Fibroblast of villous mesenchyme (primary cell): ENCODE results near the gene ECHS1. TPM values are rescaled to one million over a fixed set of nuclear protein-coding genes. Genes with fewer than 3 reads are reported as not detected.

Experiments
- DNase-seq: peaks from one replicate; pipeline ENCODE4 v3.0.0-alpha.2; 2010; ENCODE audit warnings: low read depth
- H3K4me3 ChIP-seq: 2 replicates; pipeline ENCODE4 v1.5.1; 2011; ENCODE audit warnings: low read depth, mild to moderate bottlenecking, low read length
- total RNA-seq: library from RNA; depleted of rRNA; stranded (reverse); fragments of >200 nt; gene quantifications from 2 replicates; pipeline ENCODE4 v1.2.3, GENCODE V29; 2012
- TF ChIP-seq, protein P1 (sequence below): IDR thresholded peaks from 2 replicates; pipeline ENCODE4 v1.5.1; 2012; ENCODE audit warnings: low read depth, mild to moderate bottlenecking, low read length; ENCODE audit not compliant: insufficient read depth

The ECHS1 gene
- total RNA-seq, 1 donor = 59.6 TPM

DNA sequence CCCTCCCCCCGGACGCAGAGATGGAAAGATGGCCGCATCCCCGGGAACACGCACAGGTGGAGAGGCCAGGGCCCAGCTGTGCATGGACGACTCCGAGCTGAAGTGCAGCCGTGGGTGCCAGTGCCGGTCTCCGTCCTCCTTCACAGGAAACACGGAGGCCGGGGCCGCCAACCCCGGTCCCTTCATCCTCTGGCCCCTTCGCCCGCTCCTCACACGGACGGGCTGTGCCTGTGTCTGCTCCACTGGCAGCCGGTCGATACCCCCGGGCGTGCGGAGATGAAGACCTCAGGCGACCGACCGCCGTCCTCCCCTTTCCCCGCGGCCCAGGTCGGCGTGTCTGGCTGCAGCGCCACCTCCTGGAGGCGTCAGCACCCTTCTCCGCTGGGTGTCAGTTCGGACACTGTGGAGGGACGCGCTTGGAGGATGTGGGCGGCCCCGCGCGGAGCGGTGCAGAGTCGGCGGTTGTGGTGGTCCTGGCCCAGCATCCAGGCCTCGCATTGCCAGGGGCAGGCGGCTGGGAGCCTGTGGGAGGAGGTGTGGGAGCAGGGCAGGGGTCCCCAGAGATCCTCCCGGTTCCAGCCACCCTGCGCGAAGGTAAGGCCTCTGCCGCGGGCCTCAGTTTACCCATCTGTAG, 54.5 kb downstream of the ECHS1 start:
- peak; percentile 58 for DNase-seq
- peak overlapping the region; percentile 57 for H3K4me3 ChIP-seq
- TF ChIP-seq, protein P1, sequence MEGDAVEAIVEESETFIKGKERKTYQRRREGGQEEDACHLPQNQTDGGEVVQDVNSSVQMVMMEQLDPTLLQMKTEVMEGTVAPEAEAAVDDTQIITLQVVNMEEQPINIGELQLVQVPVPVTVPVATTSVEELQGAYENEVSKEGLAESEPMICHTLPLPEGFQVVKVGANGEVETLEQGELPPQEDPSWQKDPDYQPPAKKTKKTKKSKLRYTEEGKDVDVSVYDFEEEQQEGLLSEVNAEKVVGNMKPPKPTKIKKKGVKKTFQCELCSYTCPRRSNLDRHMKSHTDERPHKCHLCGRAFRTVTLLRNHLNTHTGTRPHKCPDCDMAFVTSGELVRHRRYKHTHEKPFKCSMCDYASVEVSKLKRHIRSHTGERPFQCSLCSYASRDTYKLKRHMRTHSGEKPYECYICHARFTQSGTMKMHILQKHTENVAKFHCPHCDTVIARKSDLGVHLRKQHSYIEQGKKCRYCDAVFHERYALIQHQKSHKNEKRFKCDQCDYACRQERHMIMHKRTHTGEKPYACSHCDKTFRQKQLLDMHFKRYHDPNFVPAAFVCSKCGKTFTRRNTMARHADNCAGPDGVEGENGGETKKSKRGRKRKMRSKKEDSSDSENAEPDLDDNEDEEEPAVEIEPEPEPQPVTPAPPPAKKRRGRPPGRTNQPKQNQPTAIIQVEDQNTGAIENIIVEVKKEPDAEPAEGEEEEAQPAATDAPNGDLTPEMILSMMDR = peak; percentile 79

DNA sequence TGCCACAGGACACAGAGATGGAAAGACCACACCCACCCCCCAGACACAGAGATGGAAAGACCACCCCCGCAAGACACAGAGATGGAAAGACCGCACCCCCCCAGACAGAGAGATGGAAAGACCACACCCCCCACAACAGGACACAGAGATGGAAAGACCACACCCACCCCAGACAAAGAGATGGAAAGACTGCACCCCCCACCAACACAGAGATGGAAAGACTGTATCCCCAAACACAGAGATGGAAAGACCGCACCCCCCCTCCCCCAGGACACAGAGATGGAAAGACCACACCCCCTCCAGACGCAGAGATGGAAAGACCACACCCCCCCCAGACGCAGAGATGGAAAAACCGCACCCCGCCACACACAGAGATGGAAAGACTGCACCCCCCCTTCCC, 56.4 kb downstream of the ECHS1 start:
- TF ChIP-seq, protein P1 = no peak
- DNase-seq = no peak
- H3K4me3 ChIP-seq = no peak overlapping the region

DNA sequence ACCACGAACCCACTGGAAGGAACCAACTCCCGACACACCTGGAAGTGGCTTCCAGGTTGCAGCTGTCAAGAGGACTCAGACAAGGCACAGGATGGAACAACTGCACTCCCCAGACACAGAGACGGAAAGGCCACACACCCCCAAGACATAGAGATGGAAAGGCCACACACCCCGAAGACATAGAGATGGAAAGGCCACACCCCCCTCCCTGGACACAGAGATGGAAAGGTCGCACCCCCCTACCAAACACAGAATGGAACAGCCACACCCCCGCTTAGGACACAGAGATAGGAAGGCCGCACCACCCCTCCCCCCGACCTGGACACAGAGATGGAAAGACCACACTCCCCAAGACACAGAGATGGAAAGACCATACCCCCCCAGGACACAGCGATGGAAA, 56.9 kb downstream of the ECHS1 start:
- no peak for DNase-seq
- TF ChIP-seq, protein P1 = no peak
- H3K4me3 ChIP-seq = no peak overlapping the region

DNA sequence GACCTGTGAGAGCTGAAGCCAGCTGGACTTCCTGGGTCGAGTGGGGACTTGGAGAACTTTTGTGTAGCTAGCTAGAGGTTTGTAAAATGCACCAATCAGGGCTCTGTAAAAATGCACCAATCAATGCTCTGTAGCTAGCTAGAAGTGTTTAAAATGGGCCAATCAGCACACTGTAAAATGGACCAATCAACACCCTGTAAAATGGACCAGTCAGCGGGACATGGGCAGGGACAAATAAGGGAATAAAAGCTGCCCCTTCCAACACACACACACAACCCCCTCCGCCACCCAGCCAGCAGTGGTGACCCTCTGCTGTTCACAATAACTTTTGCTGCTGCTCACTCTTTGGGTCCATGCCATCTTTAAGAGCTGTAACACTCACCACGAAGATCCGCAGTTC, 57.3 kb downstream of the ECHS1 start:
- no peak overlapping the region for H3K4me3 ChIP-seq
- TF ChIP-seq, protein P1 = no peak
- no peak for DNase-seq

DNA sequence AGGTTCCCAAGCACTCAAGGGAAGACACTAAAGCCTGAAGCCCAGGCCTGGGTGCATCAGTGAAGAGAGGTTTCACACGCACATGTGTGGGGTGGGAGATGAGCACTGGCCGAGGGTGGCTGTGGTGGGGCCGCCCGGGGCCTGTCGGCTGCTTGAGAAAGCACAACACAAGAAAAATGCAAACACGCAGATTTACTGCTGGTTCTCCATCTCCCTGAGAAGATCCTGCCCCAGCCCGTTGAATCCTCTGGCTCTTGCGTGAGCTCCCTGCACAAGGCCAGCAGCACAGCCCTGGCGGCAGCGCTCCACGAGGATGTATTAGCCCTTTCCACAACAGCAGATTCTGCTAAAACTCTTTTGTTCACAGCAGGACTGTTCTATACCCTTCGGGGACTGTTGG, 58.2 kb downstream of the ECHS1 start:
- H3K4me3 ChIP-seq = no peak overlapping the region
- DNase-seq = peak; percentile 19
- TF ChIP-seq, protein P1 = no peak

DNA sequence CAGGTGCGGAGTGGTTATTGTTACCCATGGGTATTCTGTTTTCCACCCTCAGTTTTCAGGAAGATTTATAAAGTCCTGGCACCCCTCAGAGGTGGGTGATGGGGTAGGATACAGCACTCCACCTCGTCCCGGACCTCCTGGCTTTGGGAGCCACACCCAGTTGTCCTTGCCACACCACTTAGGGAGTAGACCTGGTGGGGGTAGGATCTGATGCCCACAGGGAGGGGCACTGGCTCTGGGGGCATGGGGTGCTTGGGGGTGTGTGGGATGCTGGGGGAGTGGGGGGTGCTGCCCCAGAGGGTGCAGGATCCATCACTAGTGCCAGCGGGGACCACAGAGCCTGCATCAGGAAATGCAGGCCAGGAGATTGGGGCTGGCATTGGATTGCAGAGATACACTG, 60.0 kb downstream of the ECHS1 start:
- DNase-seq = no peak
- H3K4me3 ChIP-seq = no peak overlapping the region
- TF ChIP-seq, protein P1 = no peak

DNA sequence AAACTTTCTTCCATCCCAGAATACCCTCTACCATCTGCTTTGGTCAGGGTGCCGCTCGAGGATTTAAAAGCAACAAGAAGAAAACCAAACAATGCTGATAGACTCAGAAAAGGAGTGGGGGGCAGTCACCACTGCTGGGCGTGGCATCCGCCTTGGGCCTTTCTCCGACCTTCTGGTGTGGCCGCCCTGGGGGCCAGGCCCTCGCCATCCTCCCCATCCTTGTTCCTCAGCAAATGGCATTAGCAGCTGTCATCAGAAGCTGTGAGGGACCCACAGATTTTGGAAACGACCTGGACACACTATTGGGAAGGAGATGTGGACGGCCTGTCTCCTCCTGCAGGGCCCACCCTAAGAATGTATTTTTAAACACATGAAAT, 60.4 kb downstream of the ECHS1 start:
- no peak overlapping the region for H3K4me3 ChIP-seq
- TF ChIP-seq, protein P1 = no peak
- DNase-seq = no peak
